WTC11 (cell line): ENCODE data around the gene ZNF592. TPM values are rescaled to one million over a fixed set of nuclear protein-coding genes. Genes with fewer than 3 reads are reported as not detected.

ENCODE experiments used
- ATAC-seq: fragments of 200-7000 bp; cut with Tn5 transposase; 2 replicates; pipeline ENCODE4 v1.10.0; 2021; ENCODE audit warnings: mild to moderate bottlenecking, moderate library complexity
- CTCF ChIA-PET: fragments of 300-600 bp; sonication (Branson Sonifier 250); formaldehyde crosslinking; loops from one replicate; lab custom pipeline; 2021; ENCODE audit warnings: antibody characterized with exemption; lab: Charles Lee
- POLR2A ChIA-PET: fragments of 350-600 bp; sonication (Branson Sonifier 250); formaldehyde crosslinking; loops from one replicate; lab custom pipeline; 2021; ENCODE audit warnings: antibody characterized with exemption; lab: Charles Lee
- DNase-seq: peaks from one replicate; pipeline ENCODE4 v3.0.0; 2021; ENCODE audit warnings: low spot score
- H3K27ac Mint-ChIP-seq: 2 replicates; pipeline ENCODE4 v1.8.0; 2021; ENCODE audit warnings: mixed read lengths
- H3K27me3 Mint-ChIP-seq: 2 replicates; pipeline ENCODE4 v1.8.0; 2021; ENCODE audit warnings: low read depth, mild to moderate bottlenecking, moderate library complexity, mixed read lengths
- H3K36me3 Mint-ChIP-seq: 2 replicates; pipeline ENCODE4 v1.8.0; 2021; ENCODE audit warnings: mixed read lengths
- H3K4me1 Mint-ChIP-seq: 2 replicates; pipeline ENCODE4 v1.8.0; 2022; ENCODE audit warnings: mixed read lengths
- H3K4me3 Mint-ChIP-seq: 2 replicates; pipeline ENCODE4 v1.8.0; 2021; ENCODE audit warnings: mild to moderate bottlenecking, moderate library complexity, mixed read lengths
- H3K9me3 Mint-ChIP-seq: 2 replicates; pipeline ENCODE4 v1.8.0; 2021; ENCODE audit warnings: mixed read lengths
- AR ChIP-seq: fragments of 250-450 bp; sonication (Bioruptor Pico); IDR thresholded peaks from 2 replicates; pipeline ENCODE4 v1.9.0; 2021; ENCODE audit warnings: mild to moderate bottlenecking
- ARID4B ChIP-seq: sonication (generic); formaldehyde crosslinking; IDR thresholded peaks from 2 replicates; pipeline ENCODE4 v1.8.0; 2023; ENCODE audit warnings: missing genetic modification reagents, mild to moderate bottlenecking, borderline replicate concordance
- CREM ChIP-seq: sonication (generic); formaldehyde crosslinking; IDR thresholded peaks from 2 replicates; pipeline ENCODE4 v1.8.1; 2022; ENCODE audit warnings: mild to moderate bottlenecking, missing genetic modification reagents, moderate library complexity
- E2F1 ChIP-seq: sonication (generic); formaldehyde crosslinking; IDR thresholded peaks from 2 replicates; pipeline ENCODE4 v1.8.0; 2022; ENCODE audit warnings: mild to moderate bottlenecking, missing genetic modification reagents
- ETV6 ChIP-seq: sonication (generic); formaldehyde crosslinking; IDR thresholded peaks from 2 replicates; pipeline ENCODE4 v1.8.1; 2022; ENCODE audit warnings: mild to moderate bottlenecking, missing genetic modification reagents
- FOXP4 ChIP-seq: sonication (generic); formaldehyde crosslinking; IDR thresholded peaks from 2 replicates; pipeline ENCODE4 v1.8.0; 2022; ENCODE audit warnings: mild to moderate bottlenecking, missing genetic modification reagents
- MAX ChIP-seq: sonication (generic); formaldehyde crosslinking; IDR thresholded peaks from 2 replicates; pipeline ENCODE4 v1.8.0; 2022; ENCODE audit warnings: mild to moderate bottlenecking, missing genetic modification reagents
- NR2C2 ChIP-seq: sonication (generic); formaldehyde crosslinking; IDR thresholded peaks from 2 replicates; pipeline ENCODE4 v1.8.0; 2022; ENCODE audit warnings: mild to moderate bottlenecking, missing genetic modification reagents
- PRDM15 ChIP-seq: sonication (generic); formaldehyde crosslinking; IDR thresholded peaks from 2 replicates; pipeline ENCODE4 v1.8.0; 2022; ENCODE audit warnings: missing genetic modification reagents
- PRRX2 ChIP-seq: fragments of 250-450 bp; sonication (Bioruptor Pico); IDR thresholded peaks from 2 replicates; pipeline ENCODE4 v1.8.0; 2021; ENCODE audit warnings: mild to moderate bottlenecking
- SMAD4 ChIP-seq: sonication (generic); formaldehyde crosslinking; IDR thresholded peaks from 2 replicates; pipeline ENCODE4 v1.8.0; 2022; ENCODE audit warnings: mild to moderate bottlenecking, missing genetic modification reagents
- SOX15 ChIP-seq: fragments of 250-450 bp; sonication (Bioruptor Pico); IDR thresholded peaks from 2 replicates; pipeline ENCODE4 v1.9.0; 2021; ENCODE audit warnings: mild to moderate bottlenecking
- TCF7 ChIP-seq: sonication (generic); formaldehyde crosslinking; IDR thresholded peaks from 2 replicates; pipeline ENCODE4 v1.8.0; 2022; ENCODE audit warnings: mild to moderate bottlenecking, low read depth, missing genetic modification reagents, moderate library complexity
- TEAD1 ChIP-seq: sonication (generic); formaldehyde crosslinking; IDR thresholded peaks from 2 replicates; pipeline ENCODE4 v1.8.0; 2022; ENCODE audit warnings: mild to moderate bottlenecking, missing genetic modification reagents
- ZNF263 ChIP-seq: sonication (generic); formaldehyde crosslinking; IDR thresholded peaks from 2 replicates; pipeline ENCODE4 v1.8.1; 2022; ENCODE audit warnings: low read depth, mild to moderate bottlenecking, moderate library complexity, missing genetic modification reagents
- ZNF416 ChIP-seq: fragments of 250-450 bp; sonication (Bioruptor Pico); IDR thresholded peaks from 2 replicates; pipeline ENCODE4 v1.9.0; 2021; ENCODE audit warnings: mild to moderate bottlenecking, inconsistent platforms
- ZNF671 ChIP-seq: fragments of 250-450 bp; sonication (Bioruptor Pico); IDR thresholded peaks from 2 replicates; pipeline ENCODE4 v1.8.0; 2021; ENCODE audit warnings: mild to moderate bottlenecking
- total RNA-seq: library from RNA; stranded (reverse); gene quantifications from 3 replicates; pipeline ENCODE4 v1.2.3, GENCODE V29; 2021

The ZNF592 gene
- total RNA-seq, 1 experiment from 2014 or later, result 28.0 TPM

GRCh38 chr15:84749111-84749991, 959 bp downstream of the ZNF592 start:
- Mint-ChIP-seq H3K4me3 (peak overlapping the region; percentile 92), H3K4me1 (peaks cover 39% of the 10 kb centered on the region), H3K36me3 (no peaks in the 10 kb centered on the region; the same call in 1 of the 2 replicates), H3K27ac (peak overlapping the region; percentile 96), H3K9me3 (no peaks in the 10 kb centered on the region), H3K27me3 (no peaks in the 10 kb centered on the region)
- ChIA-PET CTCF (interaction anchor here (0.6 to 1.2 kb wide), 5 partner anchors 9 to 179 kb away, joined by 3 to 5 read pairs (median 4); no protein-coding TSS in a partner anchor), POLR2A (interaction anchor here (0.6 to 1.0 kb wide), 2 partner anchors 14 to 33 kb away, joined by 4 to 7 read pairs; partner anchors contain the start of gene SEC11A)
- ATAC-seq, result peak; percentile 1
- TF ChIP-seq MAX, result 0 out of 2 replicates have a peak, but pooled peaks have one; percentile 35
- no peak for TF ChIP-seq SOX15 (CRISPR knock-in tag)
- TF ChIP-seq ARID4B, result 0 out of 2 replicates have a peak, but pooled peaks have one; percentile 12
- 0 out of 2 replicates have a peak, but pooled peaks have one; percentile 33 for TF ChIP-seq ETV6 (CRISPR knock-in tag)
- peak; percentile 20 for DNase-seq

GRCh38 chr15:84750583-84751092, 2.2 kb downstream of the ZNF592 start:
- Mint-ChIP-seq H3K4me3 (peak overlapping the region; percentile 15), H3K36me3 (no peaks in the 10 kb centered on the region; the same call in 1 of the 2 replicates), H3K27ac (peak overlapping the region; percentile 7), H3K4me1 (peaks cover 42% of the 10 kb centered on the region), H3K9me3 (no peaks in the 10 kb centered on the region), H3K27me3 (no peaks in the 10 kb centered on the region)
- no peak for DNase-seq
- no peak for ATAC-seq
- POLR2A ChIA-PET, result interaction anchor here (1.0 kb wide), 1 partner anchor 16 kb away, joined by 5 read pairs; no protein-coding TSS in a partner anchor
- TF ChIP-seq PRRX2 (CRISPR knock-in tag), result no peak
- TF ChIP-seq TCF7, result no peak
- no peak for TF ChIP-seq CREM
- no peak for TF ChIP-seq AR (CRISPR knock-in tag)
- no peak for TF ChIP-seq SMAD4 (CRISPR knock-in tag)
- no peak for TF ChIP-seq ZNF671 (CRISPR knock-in tag)
- TF ChIP-seq NR2C2 (CRISPR knock-in tag), result no peak
- TF ChIP-seq SOX15 (CRISPR knock-in tag), result no peak
- TF ChIP-seq PRDM15 (CRISPR knock-in tag), result no peak
- no peak for TF ChIP-seq FOXP4 (CRISPR knock-in tag)
- no peak for TF ChIP-seq ZNF416 (CRISPR knock-in tag)
- no peak for TF ChIP-seq TEAD1
- no peak for TF ChIP-seq ZNF263 (CRISPR knock-in tag)
- TF ChIP-seq E2F1, result no peak
- CTCF ChIA-PET, result no interaction called here
